Measurements from ENCODE around the gene FOXL2.
A peak's percentile ranks its signal among the peaks of the same experiment; 100 is the strongest.

The FOXL2 gene

GRCh38 chr3:138921316-138922292, 25.3 kb downstream of the FOXL2 start:
- DNase-seq (ENCODE audit: low spot score) (peak; percentile 72), ATAC-seq (ENCODE audit: low read depth) (peak; percentile 98)
- H3K27me3 ChIP-seq (ENCODE audit: insufficient read depth, poor library complexity, severe bottlenecking) = no peaks in the 10 kb centered on the region
- H3K9me3 ChIP-seq (ENCODE audit: severe bottlenecking) = no peaks in the 10 kb centered on the region
- TF ChIP-seq, protein P1, sequence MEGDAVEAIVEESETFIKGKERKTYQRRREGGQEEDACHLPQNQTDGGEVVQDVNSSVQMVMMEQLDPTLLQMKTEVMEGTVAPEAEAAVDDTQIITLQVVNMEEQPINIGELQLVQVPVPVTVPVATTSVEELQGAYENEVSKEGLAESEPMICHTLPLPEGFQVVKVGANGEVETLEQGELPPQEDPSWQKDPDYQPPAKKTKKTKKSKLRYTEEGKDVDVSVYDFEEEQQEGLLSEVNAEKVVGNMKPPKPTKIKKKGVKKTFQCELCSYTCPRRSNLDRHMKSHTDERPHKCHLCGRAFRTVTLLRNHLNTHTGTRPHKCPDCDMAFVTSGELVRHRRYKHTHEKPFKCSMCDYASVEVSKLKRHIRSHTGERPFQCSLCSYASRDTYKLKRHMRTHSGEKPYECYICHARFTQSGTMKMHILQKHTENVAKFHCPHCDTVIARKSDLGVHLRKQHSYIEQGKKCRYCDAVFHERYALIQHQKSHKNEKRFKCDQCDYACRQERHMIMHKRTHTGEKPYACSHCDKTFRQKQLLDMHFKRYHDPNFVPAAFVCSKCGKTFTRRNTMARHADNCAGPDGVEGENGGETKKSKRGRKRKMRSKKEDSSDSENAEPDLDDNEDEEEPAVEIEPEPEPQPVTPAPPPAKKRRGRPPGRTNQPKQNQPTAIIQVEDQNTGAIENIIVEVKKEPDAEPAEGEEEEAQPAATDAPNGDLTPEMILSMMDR (IDR thresholded peaks at IDR 0.05; ENCODE audit: poor library complexity, severe bottlenecking) = no peak
- peaks cover 14% of the 10 kb centered on the region for H3K4me1 ChIP-seq (ENCODE audit: insufficient read depth, poor library complexity, severe bottlenecking)
- H3K27ac ChIP-seq (ENCODE audit: poor library complexity, severe bottlenecking) = peak overlapping the region; percentile 76
- no peak overlapping the region for H3K4me3 ChIP-seq (ENCODE audit: severe bottlenecking)
- H3K36me3 ChIP-seq (ENCODE audit: low read depth) = no peaks in the 10 kb centered on the region

- H3K4me3 ChIP-seq (ENCODE audit: severe bottlenecking) = no peak overlapping the region
- no peaks in the 10 kb centered on the region for H3K9me3 ChIP-seq (ENCODE audit: severe bottlenecking)
- ATAC-seq (ENCODE audit: low read depth) (no peak), DNase-seq (ENCODE audit: low spot score) (no peak)
- H3K36me3 ChIP-seq (ENCODE audit: low read depth) = no peaks in the 10 kb centered on the region
- TF ChIP-seq, protein P1 (IDR thresholded peaks at IDR 0.05; ENCODE audit: poor library complexity, severe bottlenecking) = no peak
- H3K4me1 ChIP-seq (ENCODE audit: insufficient read depth, poor library complexity, severe bottlenecking) = peaks cover 19% of the 10 kb centered on the region
- no peaks in the 10 kb centered on the region for H3K27me3 ChIP-seq (ENCODE audit: insufficient read depth, poor library complexity, severe bottlenecking)
- no peak overlapping the region for H3K27ac ChIP-seq (ENCODE audit: poor library complexity, severe bottlenecking)
Observed at GRCh38 chr3:138919325-138919724, 27.6 kb downstream of the FOXL2 start.

- TF ChIP-seq, protein P1 (IDR thresholded peaks at IDR 0.05; ENCODE audit: poor library complexity, severe bottlenecking) = no peak
- no peak overlapping the region for H3K4me3 ChIP-seq (ENCODE audit: severe bottlenecking)
- H3K27me3 ChIP-seq (ENCODE audit: insufficient read depth, poor library complexity, severe bottlenecking) = no peaks in the 10 kb centered on the region
- ATAC-seq (ENCODE audit: low read depth) (no peak), DNase-seq (ENCODE audit: low spot score) (no peak)
- no peaks in the 10 kb centered on the region for H3K9me3 ChIP-seq (ENCODE audit: severe bottlenecking)
- no peaks in the 10 kb centered on the region for H3K36me3 ChIP-seq (ENCODE audit: low read depth)
- peak overlapping the region; percentile 60 for H3K27ac ChIP-seq (ENCODE audit: poor library complexity, severe bottlenecking)
- H3K4me1 ChIP-seq (ENCODE audit: insufficient read depth, poor library complexity, severe bottlenecking) = peaks cover 14% of the 10 kb centered on the region
Observed at GRCh38 chr3:138916824-138917223, 30.1 kb downstream of the FOXL2 start.

GRCh38 chr3:138915503-138916498, 31.1 kb downstream of the FOXL2 start:
- Histone ChIP-seq H3K36me3 (ENCODE audit: low read depth) (no peaks in the 10 kb centered on the region), H3K27ac (ENCODE audit: poor library complexity, severe bottlenecking) (peak overlapping the region; percentile 60), H3K9me3 (ENCODE audit: severe bottlenecking) (no peaks in the 10 kb centered on the region), H3K4me1 (ENCODE audit: insufficient read depth, poor library complexity, severe bottlenecking) (peaks cover 8% of the 10 kb centered on the region), H3K27me3 (ENCODE audit: insufficient read depth, poor library complexity, severe bottlenecking) (no peaks in the 10 kb centered on the region), H3K4me3 (ENCODE audit: severe bottlenecking) (peak overlapping the region; percentile 45)
- DNase-seq (ENCODE audit: low spot score) (peak; percentile 84), ATAC-seq (ENCODE audit: low read depth) (peak; percentile 89)
- TF ChIP-seq, protein P1 (IDR thresholded peaks at IDR 0.05; ENCODE audit: poor library complexity, severe bottlenecking) = peak; percentile 97
